ENCODE results near the gene IGFBP2. TPM values are rescaled to one million over a fixed set of nuclear protein-coding genes. Genes with fewer than 3 reads are reported as not detected.

IGFBP2 gene
- total and polyA plus RNA-seq, 2 of the 8 experiments (the other 6 are each of a cell fraction or from before 2014, with no cell fraction given) = 326 to 782 TPM

- no peak for TF ChIP-seq HDAC6 (IDR thresholded peaks at IDR 0.05; ENCODE audit: low read depth, low read length)
Measured at GRCh38 chr2:216653931-216654365, 20.7 kb downstream of the IGFBP2 start (continued).

Data from H1 (cell line).